ENCODE results near the gene ACTR3C.

DNA sequence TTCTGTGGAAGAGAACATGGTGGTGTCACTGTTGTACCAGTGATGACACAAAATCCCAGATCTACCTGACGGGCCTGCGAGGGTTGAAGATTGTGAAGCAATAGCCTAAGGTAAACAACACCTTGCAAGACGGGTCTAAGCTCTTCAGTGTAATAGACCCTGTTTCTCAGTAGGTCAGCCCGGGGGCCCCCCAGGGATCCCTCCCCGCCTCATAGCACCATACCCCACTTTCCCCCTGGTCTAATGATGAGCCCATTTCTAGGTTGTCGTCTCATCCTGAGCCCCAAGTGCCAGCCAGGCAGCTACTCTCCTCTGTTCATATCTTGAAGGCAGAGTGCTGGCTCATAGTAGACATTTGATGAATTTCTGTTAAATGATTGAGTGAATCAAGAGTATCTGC is 2.6 kb upstream of the ACTR3C start:
- TF ChIP-seq, protein P1, sequence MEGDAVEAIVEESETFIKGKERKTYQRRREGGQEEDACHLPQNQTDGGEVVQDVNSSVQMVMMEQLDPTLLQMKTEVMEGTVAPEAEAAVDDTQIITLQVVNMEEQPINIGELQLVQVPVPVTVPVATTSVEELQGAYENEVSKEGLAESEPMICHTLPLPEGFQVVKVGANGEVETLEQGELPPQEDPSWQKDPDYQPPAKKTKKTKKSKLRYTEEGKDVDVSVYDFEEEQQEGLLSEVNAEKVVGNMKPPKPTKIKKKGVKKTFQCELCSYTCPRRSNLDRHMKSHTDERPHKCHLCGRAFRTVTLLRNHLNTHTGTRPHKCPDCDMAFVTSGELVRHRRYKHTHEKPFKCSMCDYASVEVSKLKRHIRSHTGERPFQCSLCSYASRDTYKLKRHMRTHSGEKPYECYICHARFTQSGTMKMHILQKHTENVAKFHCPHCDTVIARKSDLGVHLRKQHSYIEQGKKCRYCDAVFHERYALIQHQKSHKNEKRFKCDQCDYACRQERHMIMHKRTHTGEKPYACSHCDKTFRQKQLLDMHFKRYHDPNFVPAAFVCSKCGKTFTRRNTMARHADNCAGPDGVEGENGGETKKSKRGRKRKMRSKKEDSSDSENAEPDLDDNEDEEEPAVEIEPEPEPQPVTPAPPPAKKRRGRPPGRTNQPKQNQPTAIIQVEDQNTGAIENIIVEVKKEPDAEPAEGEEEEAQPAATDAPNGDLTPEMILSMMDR (IDR thresholded peaks at IDR 0.05): no peak
- TF ChIP-seq POLR2A (IDR thresholded peaks at IDR 0.05) (no peak), POLR2AphosphoS5 (IDR thresholded peaks at IDR 0.05) (no peak)

Data from prostate gland (tissue), 2 donors.